Esophagus muscularis mucosa (tissue), 3 donors: ENCODE results near the gene MPZL1.

ENCODE experiments used
- POLR2A ChIP-seq: fragments of 450-650 bp; IDR thresholded peaks from one replicate; pipeline ENCODE4 v1.6.1; 2017; ENCODE audit warnings: antibody characterized with exemption, moderate library complexity, mild to moderate bottlenecking, low read depth
- POLR2AphosphoS5 ChIP-seq, 2 donors: sonication (generic); formaldehyde crosslinking; IDR thresholded peaks; one replicate each; pipeline ENCODE4 v1.6.1; 2017; ENCODE audit warnings: antibody characterized with exemption in 2 of 2
- TF ChIP-seq, protein P1 (sequence below), 3 experiments: fragments of 200-600 bp in 2 of 3; fragments of 450-650 bp in 1 of 3; sonication (generic) in 2 of 3; IDR thresholded peaks; one replicate each; pipeline ENCODE4 v1.5.1; 2017 to 2019; ENCODE audit warnings: antibody characterized with exemption in 3 of 3, mild to moderate bottlenecking in 2 of 3, moderate library complexity in 1 of 3

GRCh38 chr1:167690053-167690452 lies 31.7 kb upstream of the MPZL1 start:
- TF ChIP-seq, protein P1, sequence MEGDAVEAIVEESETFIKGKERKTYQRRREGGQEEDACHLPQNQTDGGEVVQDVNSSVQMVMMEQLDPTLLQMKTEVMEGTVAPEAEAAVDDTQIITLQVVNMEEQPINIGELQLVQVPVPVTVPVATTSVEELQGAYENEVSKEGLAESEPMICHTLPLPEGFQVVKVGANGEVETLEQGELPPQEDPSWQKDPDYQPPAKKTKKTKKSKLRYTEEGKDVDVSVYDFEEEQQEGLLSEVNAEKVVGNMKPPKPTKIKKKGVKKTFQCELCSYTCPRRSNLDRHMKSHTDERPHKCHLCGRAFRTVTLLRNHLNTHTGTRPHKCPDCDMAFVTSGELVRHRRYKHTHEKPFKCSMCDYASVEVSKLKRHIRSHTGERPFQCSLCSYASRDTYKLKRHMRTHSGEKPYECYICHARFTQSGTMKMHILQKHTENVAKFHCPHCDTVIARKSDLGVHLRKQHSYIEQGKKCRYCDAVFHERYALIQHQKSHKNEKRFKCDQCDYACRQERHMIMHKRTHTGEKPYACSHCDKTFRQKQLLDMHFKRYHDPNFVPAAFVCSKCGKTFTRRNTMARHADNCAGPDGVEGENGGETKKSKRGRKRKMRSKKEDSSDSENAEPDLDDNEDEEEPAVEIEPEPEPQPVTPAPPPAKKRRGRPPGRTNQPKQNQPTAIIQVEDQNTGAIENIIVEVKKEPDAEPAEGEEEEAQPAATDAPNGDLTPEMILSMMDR (IDR thresholded peaks at IDR 0.05): no peak
- TF ChIP-seq POLR2AphosphoS5 (IDR thresholded peaks at IDR 0.05): no peak
- TF ChIP-seq POLR2A: no peak
